ENCODE measurements around the gene SLC35F3.

Gene SLC35F3

GRCh38 chr1:233912909-233913308, 8.4 kb downstream of the SLC35F3 start:
- DNase-seq = no peak

DNA sequence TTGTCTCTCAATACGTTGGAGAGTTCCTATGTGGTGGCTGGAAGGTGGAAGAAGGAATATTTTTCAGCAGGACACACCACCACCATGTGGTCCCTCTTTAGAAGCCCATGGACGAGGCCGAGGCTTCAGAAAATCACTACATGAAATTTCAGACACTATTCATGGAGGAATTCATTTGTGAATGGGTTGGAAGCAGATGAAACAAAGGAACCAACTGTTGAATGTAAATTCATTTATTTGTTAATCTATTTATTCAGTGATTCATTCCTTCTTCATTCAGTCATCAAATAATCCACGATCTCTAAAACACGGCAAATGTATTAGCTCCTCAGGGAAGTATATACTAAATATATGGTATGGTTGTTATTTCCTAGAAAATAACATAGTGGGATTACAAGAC, 12.2 kb downstream of the SLC35F3 start:
- DNase-seq = no peak

GRCh38 chr1:233919786-233920185, 15.3 kb downstream of the SLC35F3 start:
- no peak for DNase-seq

- no peak for DNase-seq
Observed at GRCh38 chr1:233928123-233928522, 23.6 kb downstream of the SLC35F3 start.

DNA sequence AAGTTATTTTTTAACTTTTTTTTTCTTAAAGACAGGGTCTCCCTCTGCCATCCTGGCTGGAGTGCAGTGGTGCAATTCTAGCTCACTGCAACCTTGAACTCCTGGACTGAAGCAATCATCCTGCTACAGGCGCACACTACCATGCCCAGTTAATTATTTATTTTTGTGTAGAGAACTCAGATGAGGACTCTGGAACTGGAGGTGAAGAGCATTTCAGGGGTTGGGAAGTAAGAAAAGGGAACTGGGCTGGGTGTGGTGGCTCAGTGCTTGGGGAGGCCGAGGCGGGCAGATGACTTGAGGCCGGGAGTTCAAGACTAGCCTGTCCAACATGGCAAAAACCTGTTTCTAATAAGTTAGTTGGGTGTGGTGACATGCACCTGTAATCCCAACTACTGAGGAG, 28.9 kb downstream of the SLC35F3 start:
- no peak for DNase-seq

GRCh38 chr1:233935297-233935868, 30.9 kb downstream of the SLC35F3 start:
- DNase-seq = no peak

- DNase-seq = no peak
Observed at GRCh38 chr1:233936422-233936821, 31.9 kb downstream of the SLC35F3 start.

- DNase-seq = no peak
Observed at GRCh38 chr1:233936842-233937241, 32.4 kb downstream of the SLC35F3 start.

DNA sequence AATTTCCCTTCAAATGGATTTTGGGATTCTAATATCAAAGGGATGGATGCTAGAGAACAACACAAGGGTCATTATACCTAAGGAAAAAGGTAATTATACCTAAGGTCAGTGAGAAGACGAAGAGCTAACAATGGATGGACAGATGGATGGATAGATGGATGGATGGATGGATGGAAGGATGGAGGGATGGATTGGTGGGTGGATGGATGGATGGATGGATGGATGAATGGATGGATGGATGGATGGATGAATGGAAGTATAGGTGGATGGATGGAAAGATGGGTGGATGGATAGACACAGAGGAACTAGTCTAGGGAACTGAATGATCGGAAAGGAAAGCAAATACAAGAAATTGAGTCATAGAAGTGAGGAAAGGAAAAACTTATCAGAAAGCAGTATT, 34.0 kb downstream of the SLC35F3 start:
- DNase-seq = no peak

DNA sequence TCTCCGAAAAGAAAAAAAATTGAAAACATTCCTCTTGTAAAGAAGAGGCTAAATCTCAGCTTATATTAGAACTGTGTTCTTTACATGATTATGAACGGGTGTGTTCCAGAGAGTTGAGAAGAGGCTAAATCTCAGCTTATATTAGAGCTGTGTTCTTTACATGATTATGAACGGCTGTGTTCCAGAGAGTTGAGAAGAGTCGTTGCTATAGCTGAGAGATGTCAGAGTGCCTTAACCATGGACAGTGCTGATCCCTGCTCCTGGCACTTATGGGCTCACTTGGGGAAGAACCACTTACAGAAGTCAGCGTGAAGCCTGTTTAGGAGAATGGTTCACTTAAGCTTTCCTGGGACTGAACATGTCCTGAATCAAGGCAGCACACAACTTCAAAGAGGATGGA, 35.0 kb downstream of the SLC35F3 start:
- no peak for DNase-seq

DNA sequence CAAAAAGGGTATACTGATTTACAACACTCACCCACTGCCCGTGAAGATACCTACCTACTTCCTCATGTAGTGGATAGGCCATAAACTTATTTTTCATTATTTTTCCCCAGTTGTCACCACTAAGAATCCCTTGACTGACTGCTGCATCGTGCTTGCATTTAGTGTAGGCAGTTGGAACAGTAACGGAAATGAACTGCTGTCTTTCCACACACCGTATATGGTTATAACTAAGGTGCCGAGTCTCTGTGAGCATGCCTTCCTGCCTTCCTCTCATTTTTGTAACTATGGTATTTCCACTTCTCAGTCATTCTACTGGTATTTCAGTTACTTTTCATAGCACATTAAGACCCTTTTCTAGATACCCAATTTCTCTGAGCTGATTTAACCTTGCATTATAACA, 36.4 kb downstream of the SLC35F3 start:
- DNase-seq = no peak

DNA sequence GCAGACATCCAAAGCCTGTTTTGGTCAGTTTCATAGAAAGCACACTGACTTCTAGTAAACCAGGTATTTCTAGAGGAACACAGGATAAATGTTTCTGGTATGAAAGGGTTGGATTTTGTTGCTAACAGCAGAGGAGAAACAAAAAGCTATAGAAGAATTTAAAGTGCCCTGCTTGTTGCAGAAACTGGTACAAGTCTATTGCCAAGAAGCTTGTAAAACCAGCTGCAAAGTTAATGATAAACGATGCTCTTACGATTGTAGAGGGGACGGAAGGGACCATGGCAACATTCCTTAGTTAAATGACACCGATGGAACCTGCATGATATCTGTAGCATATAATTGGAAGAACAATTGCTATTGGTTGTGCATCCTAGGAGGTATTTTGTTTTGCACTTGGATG, 40.1 kb downstream of the SLC35F3 start:
- DNase-seq = no peak

- no peak for DNase-seq
Observed at GRCh38 chr1:233945573-233945972, 41.1 kb downstream of the SLC35F3 start.

DNA sequence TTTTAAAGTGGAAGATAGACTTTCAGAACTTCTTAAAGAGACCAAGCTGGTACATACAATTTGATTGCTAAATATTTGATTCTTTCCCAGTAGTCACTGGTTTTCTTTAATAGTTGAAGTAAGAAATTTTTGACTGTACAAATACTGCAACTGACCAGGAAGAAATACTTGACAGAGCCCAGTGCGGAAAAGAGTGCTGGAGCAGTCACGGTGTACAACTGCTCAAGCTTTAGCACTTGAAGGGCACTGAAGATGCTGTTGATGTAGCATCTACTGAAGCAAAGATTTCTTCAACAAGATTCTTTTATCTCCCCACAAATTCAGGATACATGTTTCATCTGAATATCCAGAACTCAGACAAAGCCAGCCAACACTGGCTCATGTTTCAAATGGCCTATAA, 41.5 kb downstream of the SLC35F3 start:
- DNase-seq = no peak

- no peak for DNase-seq
Observed at GRCh38 chr1:233946724-233947123, 42.2 kb downstream of the SLC35F3 start.

- no peak for DNase-seq
Observed at GRCh38 chr1:233951804-233952203, 47.3 kb downstream of the SLC35F3 start.

DNA sequence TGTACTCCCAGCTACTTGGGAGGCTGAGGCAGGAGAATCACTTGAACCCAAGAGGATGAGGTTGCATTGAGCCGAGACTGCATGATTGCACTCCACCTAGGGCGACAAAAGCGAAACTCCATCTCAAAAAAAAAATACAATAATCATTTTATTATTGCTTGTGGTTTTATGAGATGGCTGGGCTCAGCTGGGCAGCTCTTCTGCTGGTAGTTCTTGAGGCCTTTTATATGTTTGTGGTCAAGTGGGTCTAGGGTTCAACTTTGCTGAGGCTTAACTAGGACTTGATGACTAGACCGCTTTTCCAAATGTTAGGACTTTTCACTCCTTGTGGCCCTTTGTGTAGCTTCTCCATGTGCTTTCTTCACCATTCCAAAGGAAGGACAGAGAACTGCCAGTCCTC, 53.2 kb downstream of the SLC35F3 start:
- no peak for DNase-seq

GRCh38 chr1:233959102-233959501, 54.6 kb downstream of the SLC35F3 start:
- no peak for DNase-seq

GRCh38 chr1:233959971-233960370, 55.5 kb downstream of the SLC35F3 start:
- no peak for DNase-seq

DNA sequence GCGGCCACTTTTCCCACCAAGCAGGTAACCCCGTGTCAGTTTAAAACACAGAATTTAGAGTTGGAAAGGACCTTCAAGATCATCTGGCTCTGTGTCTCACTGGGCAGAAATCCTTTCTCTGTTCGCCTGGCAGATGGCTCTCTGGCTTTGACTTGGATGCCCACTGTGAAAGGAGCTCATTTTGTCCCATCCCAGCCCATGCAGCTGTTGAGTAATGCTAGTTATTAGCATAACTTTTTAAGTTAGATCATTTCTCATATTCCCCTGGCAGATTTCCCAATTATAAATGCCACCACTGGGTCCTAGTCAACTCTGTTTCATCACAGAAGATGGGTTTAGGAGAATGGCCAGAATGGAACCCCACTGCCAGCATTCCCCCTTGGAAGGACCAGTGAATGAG, 55.9 kb downstream of the SLC35F3 start:
- DNase-seq = no peak

DNA sequence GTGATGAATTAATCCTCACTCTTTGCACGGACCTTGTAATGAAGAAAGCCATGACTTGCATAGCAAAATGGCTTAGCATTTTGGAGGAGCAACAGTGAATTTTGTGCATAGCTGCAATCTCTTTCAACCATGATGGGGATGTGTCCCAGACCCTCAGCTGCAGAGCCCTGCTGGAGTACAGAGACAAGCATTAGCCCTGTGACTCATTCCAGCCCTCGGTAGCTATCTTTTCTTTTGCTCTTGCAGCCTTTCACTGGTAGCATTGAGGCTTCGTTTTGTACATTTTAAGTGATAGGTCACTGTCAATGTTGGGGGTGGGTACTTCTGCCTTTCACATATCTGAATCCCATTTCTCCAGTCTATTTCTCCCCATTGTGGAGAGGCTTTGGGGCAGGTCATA, 58.4 kb downstream of the SLC35F3 start:
- no peak for DNase-seq

GRCh38 chr1:233965856-233966255, 61.4 kb downstream of the SLC35F3 start:
- DNase-seq = no peak

- no peak for DNase-seq
Observed at GRCh38 chr1:233971753-233972152, 67.3 kb downstream of the SLC35F3 start.

DNA sequence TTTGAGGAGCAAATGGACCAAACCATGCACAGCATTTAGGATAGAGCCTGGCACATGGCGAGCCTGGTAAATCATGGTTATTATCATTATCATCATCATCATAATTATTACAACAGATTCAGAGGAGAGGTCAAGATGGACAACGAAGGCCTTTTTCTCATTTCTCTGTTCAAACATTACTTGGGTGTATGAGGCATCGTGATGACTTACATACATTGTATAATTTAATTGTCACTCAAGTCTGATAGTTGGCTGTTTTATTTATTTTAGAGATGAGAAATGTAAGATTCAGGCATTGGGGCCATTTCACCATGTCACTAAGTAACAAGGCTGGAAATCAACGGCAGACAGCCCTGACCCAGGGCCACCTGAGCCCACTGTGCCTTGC, 68.1 kb downstream of the SLC35F3 start:
- no peak for DNase-seq

DNA sequence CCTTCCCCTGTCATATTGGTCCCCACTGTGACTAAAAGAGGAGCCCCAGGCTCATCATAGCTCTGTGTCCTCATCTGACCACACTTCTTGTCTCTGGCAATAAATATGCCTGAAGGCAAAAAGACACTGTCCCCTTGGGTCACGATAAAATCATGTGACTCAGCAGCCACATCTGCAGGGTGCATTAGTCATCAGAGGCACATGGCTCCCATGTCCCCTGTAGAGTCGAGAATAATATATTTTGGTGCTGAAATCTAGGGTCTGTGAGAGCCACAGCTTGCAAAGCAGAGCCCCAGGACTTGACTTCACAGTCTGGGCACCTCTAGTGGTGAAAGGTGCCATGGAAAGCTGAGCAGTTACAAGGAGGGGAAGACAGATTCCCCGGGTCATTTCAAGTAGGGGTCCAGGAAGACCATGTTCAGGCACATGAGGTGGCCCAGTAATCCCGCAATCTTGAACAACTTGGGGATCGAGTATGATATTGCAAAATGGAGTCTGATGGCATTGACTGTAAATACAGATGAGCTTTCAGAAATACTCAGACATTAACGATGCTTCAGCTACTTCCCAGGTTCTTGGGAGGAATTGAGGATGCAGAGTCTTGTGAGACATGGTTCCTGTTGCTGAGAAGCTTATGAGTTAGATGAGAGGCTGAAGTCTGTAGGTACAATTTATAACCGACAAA, 68.6 kb downstream of the SLC35F3 start:
- no peak for DNase-seq
